A673 (cell line): ENCODE results near the gene EXT2.

Source experiments
- CTCF ChIP-seq: fragments of 300-800, 200-600 bp; sonication (generic); conservative IDR thresholded peaks from 2 replicates; pipeline ENCODE4 v1.5.1; 2017; ENCODE audit warnings: low read depth, mild to moderate bottlenecking, antibody characterized with exemption, low read length, moderate library complexity, mixed read lengths
- EZH2 ChIP-seq: fragments of 200-600 bp; sonication (generic); IDR thresholded peaks from 2 replicates; pipeline ENCODE4 v1.6.1; 2017; ENCODE audit warnings: borderline replicate concordance, low read depth, mild to moderate bottlenecking, mixed read lengths, antibody characterized with exemption, low read length; ENCODE audit not compliant: poor library complexity, severe bottlenecking

DNA sequence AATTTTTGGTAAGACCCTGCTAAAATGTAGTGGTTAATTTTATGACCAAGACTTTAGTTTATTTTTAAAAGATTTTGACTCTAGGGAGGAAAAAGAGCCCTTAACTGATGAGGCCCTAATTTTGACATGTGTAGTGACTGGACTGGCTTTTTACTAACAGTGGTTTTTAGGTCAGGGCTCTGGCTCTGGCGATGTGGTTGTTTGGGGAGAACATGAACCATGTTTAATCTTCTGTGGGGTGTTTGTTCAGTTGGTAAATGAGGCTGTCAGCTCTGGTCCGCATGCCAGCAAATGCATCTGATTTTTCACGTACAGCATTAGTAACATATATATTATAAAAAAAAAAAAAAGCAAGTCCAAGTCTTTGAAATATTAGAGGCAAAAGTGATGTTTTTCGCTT is 104.3 kb downstream of the EXT2 start:
- TF ChIP-seq CTCF (no peak), EZH2 (no peak)
